Vagina (tissue), 2 donors: Measurements from ENCODE around the gene MRPL51.
"Not testable (repeated sequence)": the region's sequence is repeated elsewhere in the genome, so short reads cannot be mapped to it uniquely, and the experiment has no call there.

ENCODE experiments used
- POLR2A ChIP-seq, 2 donors: fragments of 450-650 bp; IDR thresholded peaks; one replicate each; pipeline ENCODE4 v1.6.1; 2017; ENCODE audit warnings: antibody characterized with exemption in 2 of 2, mild to moderate bottlenecking in 2 of 2, moderate library complexity in 2 of 2
- TF ChIP-seq, protein P1 (sequence below), 3 experiments: fragments of 450-650 bp in 2 of 3; fragments of 200-600 bp in 1 of 3; sonication (generic) in 1 of 3; IDR thresholded peaks; one replicate each; pipeline ENCODE4 v1.5.1; 2017 to 2019; ENCODE audit warnings: antibody characterized with exemption in 3 of 3, mild to moderate bottlenecking in 2 of 3, moderate library complexity in 2 of 3

DNA sequence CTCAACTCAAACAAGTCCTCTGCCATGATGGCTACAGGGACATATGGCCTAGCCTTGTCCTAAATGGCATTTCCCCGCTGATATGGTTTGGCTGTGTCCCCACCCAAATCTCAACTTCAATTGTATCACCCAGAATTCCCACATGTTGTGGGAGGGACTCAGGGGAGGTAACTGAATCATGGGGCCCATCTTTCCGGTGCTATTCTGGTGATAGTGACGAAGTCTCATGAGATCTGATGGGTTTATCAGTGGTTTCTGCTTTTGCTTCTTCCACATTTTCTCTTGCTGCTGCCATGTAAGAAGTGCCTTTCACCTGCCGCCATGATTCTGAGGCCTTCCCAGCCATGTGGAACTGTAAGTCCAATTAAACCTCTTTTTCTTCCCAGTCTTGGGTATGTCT is 26.3 kb downstream of the MRPL51 start:
- TF ChIP-seq, protein P1, sequence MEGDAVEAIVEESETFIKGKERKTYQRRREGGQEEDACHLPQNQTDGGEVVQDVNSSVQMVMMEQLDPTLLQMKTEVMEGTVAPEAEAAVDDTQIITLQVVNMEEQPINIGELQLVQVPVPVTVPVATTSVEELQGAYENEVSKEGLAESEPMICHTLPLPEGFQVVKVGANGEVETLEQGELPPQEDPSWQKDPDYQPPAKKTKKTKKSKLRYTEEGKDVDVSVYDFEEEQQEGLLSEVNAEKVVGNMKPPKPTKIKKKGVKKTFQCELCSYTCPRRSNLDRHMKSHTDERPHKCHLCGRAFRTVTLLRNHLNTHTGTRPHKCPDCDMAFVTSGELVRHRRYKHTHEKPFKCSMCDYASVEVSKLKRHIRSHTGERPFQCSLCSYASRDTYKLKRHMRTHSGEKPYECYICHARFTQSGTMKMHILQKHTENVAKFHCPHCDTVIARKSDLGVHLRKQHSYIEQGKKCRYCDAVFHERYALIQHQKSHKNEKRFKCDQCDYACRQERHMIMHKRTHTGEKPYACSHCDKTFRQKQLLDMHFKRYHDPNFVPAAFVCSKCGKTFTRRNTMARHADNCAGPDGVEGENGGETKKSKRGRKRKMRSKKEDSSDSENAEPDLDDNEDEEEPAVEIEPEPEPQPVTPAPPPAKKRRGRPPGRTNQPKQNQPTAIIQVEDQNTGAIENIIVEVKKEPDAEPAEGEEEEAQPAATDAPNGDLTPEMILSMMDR (IDR thresholded peaks at IDR 0.05), result not testable (repeated sequence)
- not testable (repeated sequence) for TF ChIP-seq POLR2A (IDR thresholded peaks at IDR 0.05)
